ENCODE measurements around the gene ANKRD28.

DNA sequence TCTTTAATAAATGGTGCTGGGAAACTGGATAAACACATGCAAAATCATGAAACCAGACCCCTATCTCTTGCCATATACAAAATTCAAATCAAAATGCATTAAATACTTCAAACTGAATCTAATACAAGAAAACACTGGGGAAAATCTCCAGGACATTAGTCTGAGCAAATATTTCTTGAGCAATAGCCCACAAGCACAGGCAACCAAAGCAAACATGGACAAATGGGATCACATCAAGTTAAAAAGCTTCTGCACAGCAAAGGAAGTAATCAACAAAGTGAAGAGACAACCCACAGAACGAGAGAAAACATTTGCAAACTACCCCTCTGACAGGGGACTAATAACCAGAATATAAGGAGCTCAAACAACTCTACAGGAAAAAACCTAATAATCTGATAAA, 6.3 kb downstream of the ANKRD28 start:
- TF ChIP-seq CTCF (conservative IDR thresholded peaks at IDR 0.05), result no peak
- no peak for TF ChIP-seq EZH2 (IDR thresholded peaks at IDR 0.05; ENCODE audit: low read depth)
